HG03064 (cell line): Measurements from ENCODE around the gene MDFIC2.

Source experiments
- ATAC-seq: cut with Tn5 transposase; IDR thresholded peaks from one replicate; pipeline ENCODE4 v1.9.1; 2021; ENCODE audit warnings: low read depth; ENCODE audit not compliant: unreplicated experiment

MDFIC2 gene

GRCh38 chr3:70185661-70186060 lies 126.8 kb downstream of the MDFIC2 start:
- no peak for ATAC-seq

- ATAC-seq: no peak
Observed at GRCh38 chr3:70183781-70184504, 128.5 kb downstream of the MDFIC2 start.

- no peak for ATAC-seq
Observed at GRCh38 chr3:70182166-70182565, 130.3 kb downstream of the MDFIC2 start.

GRCh38 chr3:70180664-70181063 lies 131.8 kb downstream of the MDFIC2 start:
- ATAC-seq: no peak

- ATAC-seq: no peak
Observed at GRCh38 chr3:70179111-70179510, 133.3 kb downstream of the MDFIC2 start.

- no peak for ATAC-seq
Observed at GRCh38 chr3:70177881-70178645, 134.4 kb downstream of the MDFIC2 start.

GRCh38 chr3:70176224-70176623 lies 136.2 kb downstream of the MDFIC2 start:
- no peak for ATAC-seq

GRCh38 chr3:70156808-70157207 lies 155.6 kb downstream of the MDFIC2 start:
- ATAC-seq: no peak

GRCh38 chr3:70150599-70150998 lies 161.8 kb downstream of the MDFIC2 start:
- ATAC-seq: no peak

- no peak for ATAC-seq
Observed at GRCh38 chr3:70149714-70150400, 162.6 kb downstream of the MDFIC2 start.
